ENCODE data around the gene OTULIN.

OTULIN gene

DNA sequence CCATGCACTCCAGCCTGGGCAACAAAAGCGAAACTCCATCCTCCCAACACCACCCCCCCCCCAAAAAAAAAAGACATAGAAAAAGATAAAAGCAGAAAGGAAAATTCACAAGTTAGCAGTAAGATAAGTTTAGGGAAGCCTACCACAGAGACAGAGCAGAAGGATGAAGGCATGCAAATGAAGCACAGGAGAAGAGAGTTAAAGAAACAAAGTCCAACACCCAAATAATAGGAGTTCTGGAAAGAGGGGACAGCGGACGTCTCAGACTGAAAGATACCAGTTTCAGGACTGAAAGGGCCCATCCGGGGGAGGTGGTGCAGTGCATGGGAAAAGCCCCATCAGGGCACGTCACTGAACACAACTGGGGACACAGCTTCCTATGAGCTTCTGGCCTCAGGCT, 54.3 kb downstream of the OTULIN start:
- no peak overlapping the region for H3K4me3 ChIP-seq (ENCODE audit: low read depth, low read length)
- TF ChIP-seq, protein P1, sequence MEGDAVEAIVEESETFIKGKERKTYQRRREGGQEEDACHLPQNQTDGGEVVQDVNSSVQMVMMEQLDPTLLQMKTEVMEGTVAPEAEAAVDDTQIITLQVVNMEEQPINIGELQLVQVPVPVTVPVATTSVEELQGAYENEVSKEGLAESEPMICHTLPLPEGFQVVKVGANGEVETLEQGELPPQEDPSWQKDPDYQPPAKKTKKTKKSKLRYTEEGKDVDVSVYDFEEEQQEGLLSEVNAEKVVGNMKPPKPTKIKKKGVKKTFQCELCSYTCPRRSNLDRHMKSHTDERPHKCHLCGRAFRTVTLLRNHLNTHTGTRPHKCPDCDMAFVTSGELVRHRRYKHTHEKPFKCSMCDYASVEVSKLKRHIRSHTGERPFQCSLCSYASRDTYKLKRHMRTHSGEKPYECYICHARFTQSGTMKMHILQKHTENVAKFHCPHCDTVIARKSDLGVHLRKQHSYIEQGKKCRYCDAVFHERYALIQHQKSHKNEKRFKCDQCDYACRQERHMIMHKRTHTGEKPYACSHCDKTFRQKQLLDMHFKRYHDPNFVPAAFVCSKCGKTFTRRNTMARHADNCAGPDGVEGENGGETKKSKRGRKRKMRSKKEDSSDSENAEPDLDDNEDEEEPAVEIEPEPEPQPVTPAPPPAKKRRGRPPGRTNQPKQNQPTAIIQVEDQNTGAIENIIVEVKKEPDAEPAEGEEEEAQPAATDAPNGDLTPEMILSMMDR (IDR thresholded peaks at IDR 0.05; ENCODE audit: low read depth, low read length) = no peak
- no peak overlapping the region for H3K27ac ChIP-seq
- H3K36me3 ChIP-seq = peaks cover 53% of the 10 kb centered on the region
- no peak for DNase-seq
- H3K27me3 ChIP-seq (ENCODE audit: insufficient read depth, low read depth, severe bottlenecking) = no peaks in the 10 kb centered on the region
- no peaks in the 10 kb centered on the region for H3K9me3 ChIP-seq (ENCODE audit: severe bottlenecking)

DNA sequence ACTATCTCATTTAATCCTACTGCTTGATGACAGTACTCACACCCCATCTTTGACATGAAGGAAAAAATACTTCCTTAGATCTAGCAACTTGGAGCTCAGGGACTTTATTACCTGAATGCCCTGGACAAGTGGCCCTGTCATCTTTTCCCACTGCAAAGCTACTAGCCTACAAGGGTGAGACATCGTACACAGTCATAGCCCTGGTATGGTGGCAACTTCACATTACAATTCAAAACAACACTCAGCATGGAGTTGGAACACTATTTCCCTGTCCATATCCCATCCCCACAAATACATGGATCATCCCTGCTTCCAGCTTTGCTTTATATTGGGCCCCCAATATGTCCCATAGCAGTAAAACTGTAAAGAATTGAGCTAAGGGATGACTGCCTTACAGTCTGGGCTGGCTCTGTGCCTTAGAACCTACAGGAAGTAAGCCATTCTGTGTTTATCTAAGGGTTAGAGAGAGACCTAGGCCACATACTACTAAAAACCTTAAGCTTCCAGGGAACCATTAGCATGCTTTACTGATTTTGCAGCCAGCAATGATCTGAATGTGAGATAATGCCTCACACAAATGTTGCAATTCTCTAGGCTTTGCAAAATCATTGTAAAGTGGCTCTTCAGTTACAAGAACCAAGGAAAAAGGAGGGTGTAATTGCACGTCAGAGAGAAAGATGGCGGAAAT, 55.9 kb downstream of the OTULIN start:
- no peak for DNase-seq
- TF ChIP-seq, protein P1 (IDR thresholded peaks at IDR 0.05; ENCODE audit: low read depth, low read length) = no peak
- Histone ChIP-seq H3K27me3 (ENCODE audit: insufficient read depth, low read depth, severe bottlenecking) (no peaks in the 10 kb centered on the region), H3K4me3 (ENCODE audit: low read depth, low read length) (no peak overlapping the region), H3K9me3 (ENCODE audit: severe bottlenecking) (no peaks in the 10 kb centered on the region), H3K27ac (no peak overlapping the region), H3K36me3 (peaks cover 46% of the 10 kb centered on the region)

DNA sequence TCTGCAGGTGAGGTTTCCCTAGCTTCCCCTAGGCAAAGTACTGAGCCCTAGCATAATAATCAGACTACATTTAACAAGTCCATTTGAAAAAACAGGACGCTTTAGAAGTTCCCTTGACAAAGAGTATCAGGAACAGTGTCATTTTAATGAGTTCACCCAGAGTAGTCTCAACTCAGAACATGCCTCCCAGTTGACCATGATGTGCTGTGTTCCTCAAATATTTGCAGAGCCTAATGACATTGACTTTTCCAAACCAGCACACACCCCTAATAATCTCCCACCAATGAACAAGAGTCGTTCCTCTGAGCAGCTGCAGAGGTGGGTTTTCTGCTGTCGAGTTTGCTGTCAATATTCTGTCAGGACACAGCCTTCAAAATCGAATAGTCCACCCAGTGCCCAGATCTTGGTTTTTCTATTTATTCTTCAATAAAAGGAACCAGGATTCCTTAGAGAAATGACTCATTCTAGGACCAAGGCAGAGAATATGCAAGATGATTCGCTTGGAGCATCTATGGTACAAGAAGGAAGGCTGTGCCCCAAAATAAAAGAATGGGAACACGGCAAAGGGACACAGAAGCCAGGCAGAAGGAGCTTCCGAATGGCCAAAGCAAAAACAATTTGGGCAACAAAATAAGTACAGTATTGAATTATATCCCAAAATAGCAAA, 57.6 kb downstream of the OTULIN start:
- H3K4me3 ChIP-seq (ENCODE audit: low read depth, low read length) = no peak overlapping the region
- no peaks in the 10 kb centered on the region for H3K9me3 ChIP-seq (ENCODE audit: severe bottlenecking)
- TF ChIP-seq, protein P1 (IDR thresholded peaks at IDR 0.05; ENCODE audit: low read depth, low read length) = no peak
- no peak overlapping the region for H3K27ac ChIP-seq
- no peaks in the 10 kb centered on the region for H3K27me3 ChIP-seq (ENCODE audit: insufficient read depth, low read depth, severe bottlenecking)
- no peak for DNase-seq
- H3K36me3 ChIP-seq = peaks cover 40% of the 10 kb centered on the region

DNA sequence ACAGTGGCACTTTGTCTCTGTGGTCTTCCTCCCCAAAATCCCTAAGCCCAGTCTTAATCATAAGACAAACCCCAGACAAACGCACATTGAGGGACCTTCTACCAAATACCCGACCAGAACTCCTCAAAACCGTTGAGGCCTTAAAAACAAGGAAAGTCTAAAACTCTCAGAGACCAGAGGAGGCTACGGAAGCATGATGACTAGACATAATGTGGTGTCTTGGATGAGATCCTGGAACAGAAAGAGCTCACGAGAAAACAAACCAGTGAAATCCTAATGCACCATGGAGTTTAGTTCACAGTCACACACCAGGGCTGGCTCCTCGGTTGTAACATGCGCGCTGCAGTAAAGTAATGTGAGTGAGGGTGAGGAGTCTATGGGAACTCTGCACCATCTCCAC, 58.4 kb downstream of the OTULIN start:
- Histone ChIP-seq H3K27me3 (ENCODE audit: insufficient read depth, low read depth, severe bottlenecking) (no peaks in the 10 kb centered on the region), H3K4me3 (ENCODE audit: low read depth, low read length) (no peak overlapping the region), H3K27ac (no peak overlapping the region), H3K9me3 (ENCODE audit: severe bottlenecking) (no peaks in the 10 kb centered on the region), H3K36me3 (peaks cover 34% of the 10 kb centered on the region)
- TF ChIP-seq, protein P1 (IDR thresholded peaks at IDR 0.05; ENCODE audit: low read depth, low read length) = no peak
- no peak for DNase-seq

DNA sequence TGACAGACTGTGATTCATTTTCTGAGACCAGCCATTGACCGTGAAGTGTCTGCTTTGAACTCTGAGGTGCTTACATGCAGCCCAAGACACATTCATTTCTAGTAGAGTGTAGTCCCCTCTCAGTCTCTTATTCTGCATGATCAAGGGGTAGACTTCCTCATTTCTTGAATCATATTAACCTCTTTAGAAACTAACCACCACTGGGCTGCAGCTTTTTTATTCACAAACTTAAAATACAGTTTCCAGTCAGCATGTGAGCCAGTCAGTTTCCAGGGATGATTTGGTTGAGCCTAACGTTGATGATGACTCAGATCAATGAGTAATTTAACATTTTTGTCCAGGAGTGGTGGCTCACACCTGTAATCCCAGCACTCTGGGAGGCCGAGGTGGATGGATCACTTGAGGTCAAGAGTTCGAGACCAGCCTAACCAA, 59.2 kb downstream of the OTULIN start:
- Histone ChIP-seq H3K27me3 (ENCODE audit: insufficient read depth, low read depth, severe bottlenecking) (no peaks in the 10 kb centered on the region), H3K9me3 (ENCODE audit: severe bottlenecking) (no peaks in the 10 kb centered on the region), H3K27ac (no peak overlapping the region), H3K36me3 (peaks cover 30% of the 10 kb centered on the region), H3K4me3 (ENCODE audit: low read depth, low read length) (no peak overlapping the region)
- TF ChIP-seq, protein P1 (IDR thresholded peaks at IDR 0.05; ENCODE audit: low read depth, low read length) = no peak
- no peak for DNase-seq

All from WERI-Rb-1 (cell line).